Measurements from ENCODE around the gene LMCD1. TPM values are rescaled to one million over a fixed set of nuclear protein-coding genes. Genes with fewer than 3 reads are reported as not detected.

Gene LMCD1
- total and polyA plus RNA-seq, 2 experiments from 2014 or later = 21.8 to 35.3 TPM

DNA sequence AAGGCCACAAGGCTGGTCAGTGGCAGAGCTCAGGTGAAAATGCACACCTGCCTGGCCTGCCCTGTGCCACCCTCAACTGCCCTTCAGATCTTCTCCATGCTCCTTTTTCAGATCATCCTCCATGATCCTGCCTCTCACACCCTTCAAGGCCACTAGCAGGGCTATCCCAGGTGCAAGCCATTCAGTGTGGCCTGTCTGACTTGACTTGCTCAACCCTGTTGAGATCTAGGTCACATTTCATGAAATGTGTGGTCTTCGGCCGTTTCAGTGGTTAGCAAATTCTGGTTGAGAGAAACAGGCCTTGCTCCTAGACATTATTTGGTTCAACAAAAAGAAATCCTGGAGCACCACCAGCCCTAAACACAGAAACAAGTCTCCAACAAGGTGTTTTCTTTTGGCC, 26.6 kb upstream of the LMCD1 start:
- ATAC-seq = no peak
- TF ChIP-seq, protein P1, sequence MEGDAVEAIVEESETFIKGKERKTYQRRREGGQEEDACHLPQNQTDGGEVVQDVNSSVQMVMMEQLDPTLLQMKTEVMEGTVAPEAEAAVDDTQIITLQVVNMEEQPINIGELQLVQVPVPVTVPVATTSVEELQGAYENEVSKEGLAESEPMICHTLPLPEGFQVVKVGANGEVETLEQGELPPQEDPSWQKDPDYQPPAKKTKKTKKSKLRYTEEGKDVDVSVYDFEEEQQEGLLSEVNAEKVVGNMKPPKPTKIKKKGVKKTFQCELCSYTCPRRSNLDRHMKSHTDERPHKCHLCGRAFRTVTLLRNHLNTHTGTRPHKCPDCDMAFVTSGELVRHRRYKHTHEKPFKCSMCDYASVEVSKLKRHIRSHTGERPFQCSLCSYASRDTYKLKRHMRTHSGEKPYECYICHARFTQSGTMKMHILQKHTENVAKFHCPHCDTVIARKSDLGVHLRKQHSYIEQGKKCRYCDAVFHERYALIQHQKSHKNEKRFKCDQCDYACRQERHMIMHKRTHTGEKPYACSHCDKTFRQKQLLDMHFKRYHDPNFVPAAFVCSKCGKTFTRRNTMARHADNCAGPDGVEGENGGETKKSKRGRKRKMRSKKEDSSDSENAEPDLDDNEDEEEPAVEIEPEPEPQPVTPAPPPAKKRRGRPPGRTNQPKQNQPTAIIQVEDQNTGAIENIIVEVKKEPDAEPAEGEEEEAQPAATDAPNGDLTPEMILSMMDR (conservative IDR thresholded peaks at IDR 0.05; ENCODE audit: low read depth in 2 of 2) = no peak
- TF ChIP-seq, protein P2, sequence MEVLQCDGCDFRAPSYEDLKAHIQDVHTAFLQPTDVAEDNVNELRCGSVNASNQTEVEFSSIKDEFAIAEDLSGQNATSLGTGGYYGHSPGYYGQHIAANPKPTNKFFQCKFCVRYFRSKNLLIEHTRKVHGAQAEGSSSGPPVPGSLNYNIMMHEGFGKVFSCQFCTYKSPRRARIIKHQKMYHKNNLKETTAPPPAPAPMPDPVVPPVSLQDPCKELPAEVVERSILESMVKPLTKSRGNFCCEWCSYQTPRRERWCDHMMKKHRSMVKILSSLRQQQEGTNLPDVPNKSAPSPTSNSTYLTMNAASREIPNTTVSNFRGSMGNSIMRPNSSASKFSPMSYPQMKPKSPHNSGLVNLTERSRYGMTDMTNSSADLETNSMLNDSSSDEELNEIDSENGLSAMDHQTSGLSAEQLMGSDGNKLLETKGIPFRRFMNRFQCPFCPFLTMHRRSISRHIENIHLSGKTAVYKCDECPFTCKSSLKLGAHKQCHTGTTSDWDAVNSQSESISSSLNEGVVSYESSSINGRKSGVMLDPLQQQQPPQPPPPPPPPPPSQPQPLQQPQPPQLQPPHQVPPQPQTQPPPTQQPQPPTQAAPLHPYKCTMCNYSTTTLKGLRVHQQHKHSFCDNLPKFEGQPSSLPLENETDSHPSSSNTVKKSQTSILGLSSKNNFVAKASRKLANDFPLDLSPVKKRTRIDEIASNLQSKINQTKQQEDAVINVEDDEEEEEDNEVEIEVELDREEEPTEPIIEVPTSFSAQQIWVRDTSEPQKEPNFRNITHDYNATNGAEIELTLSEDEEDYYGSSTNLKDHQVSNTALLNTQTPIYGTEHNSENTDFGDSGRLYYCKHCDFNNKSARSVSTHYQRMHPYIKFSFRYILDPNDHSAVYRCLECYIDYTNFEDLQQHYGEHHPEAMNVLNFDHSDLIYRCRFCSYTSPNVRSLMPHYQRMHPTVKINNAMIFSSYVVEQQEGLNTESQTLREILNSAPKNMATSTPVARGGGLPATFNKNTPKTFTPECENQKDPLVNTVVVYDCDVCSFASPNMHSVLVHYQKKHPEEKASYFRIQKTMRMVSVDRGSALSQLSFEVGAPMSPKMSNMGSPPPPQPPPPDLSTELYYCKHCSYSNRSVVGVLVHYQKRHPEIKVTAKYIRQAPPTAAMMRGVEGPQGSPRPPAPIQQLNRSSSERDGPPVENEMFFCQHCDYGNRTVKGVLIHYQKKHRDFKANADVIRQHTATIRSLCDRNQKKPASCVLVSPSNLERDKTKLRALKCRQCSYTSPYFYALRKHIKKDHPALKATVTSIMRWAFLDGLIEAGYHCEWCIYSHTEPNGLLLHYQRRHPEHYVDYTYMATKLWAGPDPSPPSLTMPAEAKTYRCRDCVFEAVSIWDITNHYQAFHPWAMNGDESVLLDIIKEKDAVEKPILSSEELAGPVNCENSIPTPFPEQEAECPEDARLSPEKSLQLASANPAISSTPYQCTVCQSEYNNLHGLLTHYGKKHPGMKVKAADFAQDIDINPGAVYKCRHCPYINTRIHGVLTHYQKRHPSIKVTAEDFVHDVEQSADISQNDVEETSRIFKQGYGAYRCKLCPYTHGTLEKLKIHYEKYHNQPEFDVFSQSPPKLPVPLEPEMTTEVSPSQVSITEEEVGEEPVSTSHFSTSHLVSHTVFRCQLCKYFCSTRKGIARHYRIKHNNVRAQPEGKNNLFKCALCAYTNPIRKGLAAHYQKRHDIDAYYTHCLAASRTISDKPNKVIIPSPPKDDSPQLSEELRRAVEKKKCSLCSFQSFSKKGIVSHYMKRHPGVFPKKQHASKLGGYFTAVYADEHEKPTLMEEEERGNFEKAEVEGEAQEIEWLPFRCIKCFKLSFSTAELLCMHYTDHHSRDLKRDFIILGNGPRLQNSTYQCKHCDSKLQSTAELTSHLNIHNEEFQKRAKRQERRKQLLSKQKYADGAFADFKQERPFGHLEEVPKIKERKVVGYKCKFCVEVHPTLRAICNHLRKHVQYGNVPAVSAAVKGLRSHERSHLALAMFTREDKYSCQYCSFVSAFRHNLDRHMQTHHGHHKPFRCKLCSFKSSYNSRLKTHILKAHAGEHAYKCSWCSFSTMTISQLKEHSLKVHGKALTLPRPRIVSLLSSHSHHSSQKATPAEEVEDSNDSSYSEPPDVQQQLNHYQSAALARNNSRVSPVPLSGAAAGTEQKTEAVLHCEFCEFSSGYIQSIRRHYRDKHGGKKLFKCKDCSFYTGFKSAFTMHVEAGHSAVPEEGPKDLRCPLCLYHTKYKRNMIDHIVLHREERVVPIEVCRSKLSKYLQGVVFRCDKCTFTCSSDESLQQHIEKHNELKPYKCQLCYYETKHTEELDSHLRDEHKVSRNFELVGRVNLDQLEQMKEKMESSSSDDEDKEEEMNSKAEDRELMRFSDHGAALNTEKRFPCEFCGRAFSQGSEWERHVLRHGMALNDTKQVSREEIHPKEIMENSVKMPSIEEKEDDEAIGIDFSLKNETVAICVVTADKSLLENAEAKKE (CRISPR knock-in tag; IDR thresholded peaks at IDR 0.05) = no peak
- TF ChIP-seq CREB1 (CRISPR knock-in tag; IDR thresholded peaks at IDR 0.05; ENCODE audit: low read depth) (no peak), ZNF331 (CRISPR knock-in tag; IDR thresholded peaks at IDR 0.05; ENCODE audit: low read depth) (no peak), NANOG (IDR thresholded peaks at IDR 0.05; ENCODE audit: borderline replicate concordance) (no peak), ZNF114 (CRISPR knock-in tag; IDR thresholded peaks at IDR 0.05) (no peak), REST (IDR thresholded peaks at IDR 0.05; ENCODE audit: unreplicated experiment) (no peak)

More for the DNA sequence above, 26.6 kb upstream of the LMCD1 start:
- Mint-ChIP-seq H3K4me3 (no peak overlapping the region), H3K9me3 (no peaks in the 10 kb centered on the region), H3K36me3 (ENCODE audit: low read depth) (no peaks in the 10 kb centered on the region), H3K4me1 (no peaks in the 10 kb centered on the region; the same call in 2 of the 3 replicates), H3K27me3 (ENCODE audit: insufficient read depth, low read depth, poor library complexity) (no peaks in the 10 kb centered on the region), H3K27ac (no peak overlapping the region)
- H3K79me2 ChIP-seq (replicated peaks; ENCODE audit: insufficient read depth) = no peaks in the 10 kb centered on the region
- H3K27me3 ChIP-seq (ENCODE audit: insufficient read depth) = no peaks in the 10 kb centered on the region
- DNase-seq (ENCODE audit: low spot score) = no peak
- H3K4me2 ChIP-seq = no peak overlapping the region
- peaks cover 5% of the 10 kb centered on the region for H3K9me2 ChIP-seq (ENCODE audit: insufficient read depth)
- H3F3A ChIP-seq (replicated peaks; ENCODE audit: low read depth) = no peaks in the 10 kb centered on the region
- no peak overlapping the region for H2AFZ ChIP-seq
- H3K27ac ChIP-seq (ENCODE audit: low read depth) = no peak overlapping the region
- H3K4me1 ChIP-seq (ENCODE audit: insufficient read depth) = no peaks in the 10 kb centered on the region
- no peaks in the 10 kb centered on the region for H3K36me3 ChIP-seq (ENCODE audit: insufficient read depth)
- no peak overlapping the region for H3K4me3 ChIP-seq
- no peaks in the 10 kb centered on the region for H4K20me1 ChIP-seq (replicated peaks; ENCODE audit: insufficient read depth)

All from GM23338 (cell line).